HG02943 (cell line): ENCODE data around the gene TARS3.

Experiments
- ATAC-seq: cut with Tn5 transposase; IDR thresholded peaks from one replicate; pipeline ENCODE4 v1.9.1; 2021; ENCODE audit warnings: mild to moderate bottlenecking, low read depth, moderate library complexity; ENCODE audit not compliant: unreplicated experiment

The TARS3 gene

DNA sequence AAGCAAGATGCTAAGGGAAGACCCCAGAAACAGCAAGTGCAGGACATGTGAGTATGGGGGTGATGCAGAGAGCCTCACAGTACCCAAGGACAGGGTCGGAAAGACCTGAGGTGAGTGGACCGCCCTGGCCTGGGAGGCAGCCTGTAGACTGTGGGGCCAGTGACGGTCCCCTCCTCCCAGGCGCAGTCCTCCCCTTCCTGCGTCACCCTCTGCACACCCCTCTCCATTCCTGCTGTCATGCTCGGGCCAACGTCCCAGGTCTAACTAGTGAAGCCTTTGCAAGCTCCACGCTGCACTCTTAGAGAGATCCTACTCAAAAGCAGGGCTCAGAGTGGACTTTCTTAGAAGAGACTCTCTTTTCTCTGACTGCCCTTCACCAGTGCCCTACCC, 113.7 kb downstream of the TARS3 start:
- ATAC-seq = no peak

DNA sequence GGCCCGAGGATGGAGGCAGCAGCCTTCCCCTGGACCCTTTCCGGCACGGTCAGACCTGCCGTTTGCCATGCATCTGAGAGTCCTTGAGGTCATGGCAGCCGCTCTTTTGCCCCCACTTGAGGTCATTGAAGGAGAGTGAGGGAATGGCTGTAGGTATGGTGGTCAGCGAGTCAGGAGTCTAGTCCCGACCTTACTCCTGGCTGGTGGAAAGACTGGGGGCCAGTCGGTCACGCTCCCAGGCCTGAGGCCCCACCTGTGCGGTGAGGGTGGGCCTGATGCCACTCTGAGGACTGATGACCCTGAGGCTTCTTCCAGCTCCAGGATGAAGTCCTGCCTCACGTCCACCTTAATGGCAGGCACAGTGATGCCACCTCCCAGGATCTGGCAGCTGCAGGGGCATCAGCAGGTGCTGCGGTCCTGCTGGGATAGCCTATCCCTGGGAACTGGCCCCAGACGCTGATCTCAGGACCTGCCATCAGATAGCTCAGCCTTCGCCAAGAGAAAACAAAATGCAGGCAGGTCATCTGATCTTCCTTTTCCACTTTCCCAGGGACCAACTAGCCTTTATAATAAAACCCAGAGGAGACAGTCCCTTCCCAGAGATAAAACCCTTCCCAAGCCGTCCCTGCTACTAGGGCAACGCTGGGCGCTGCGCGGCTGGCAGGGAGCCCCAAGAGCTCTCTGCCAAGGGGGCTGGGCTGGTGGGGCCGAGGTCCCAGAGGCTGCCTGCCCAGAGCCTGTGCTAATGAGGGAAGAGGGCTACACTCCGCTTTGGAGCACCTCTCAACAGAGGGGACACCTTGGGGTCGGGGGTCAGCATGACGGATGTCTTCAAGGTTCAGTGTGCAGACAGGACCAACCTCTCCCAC, 114.3 kb downstream of the TARS3 start:
- ATAC-seq = no peak

DNA sequence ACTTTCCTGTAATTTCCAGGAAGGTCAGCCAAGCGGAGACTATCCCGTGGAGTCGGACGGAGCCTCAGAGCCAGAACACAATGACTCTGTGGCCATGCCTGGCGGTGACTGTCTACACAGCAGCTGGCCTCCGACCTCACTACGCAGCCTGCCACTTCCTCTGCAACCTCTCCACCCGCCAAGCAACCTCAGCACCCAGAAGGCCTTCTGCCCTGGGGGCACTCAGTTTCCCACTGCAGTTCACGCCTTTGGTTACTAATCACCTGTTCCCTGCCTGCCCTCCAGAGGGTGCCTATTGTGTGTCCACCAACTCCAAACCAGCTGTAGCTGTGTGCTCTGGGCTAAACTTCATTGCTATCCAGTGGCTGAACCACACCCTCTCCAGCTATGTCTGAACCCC, 116.1 kb downstream of the TARS3 start:
- no peak for ATAC-seq

DNA sequence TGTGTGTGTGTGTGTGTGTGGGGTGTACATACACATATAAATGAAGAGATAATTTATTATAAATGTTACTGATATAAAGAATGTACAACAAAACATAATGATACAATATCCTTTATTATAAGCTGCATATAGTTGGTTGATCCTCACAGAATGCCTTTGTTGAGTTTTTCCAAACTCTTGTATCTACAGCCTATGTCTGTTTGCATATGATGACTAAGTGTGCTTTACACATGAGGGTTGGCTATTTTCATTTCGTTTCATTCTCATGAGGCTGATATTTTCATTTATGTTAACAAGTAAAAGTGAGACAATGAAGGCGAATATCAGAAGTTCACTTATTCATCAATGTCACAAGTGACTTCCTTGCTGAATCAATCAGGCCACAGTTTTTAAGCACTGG, 117.2 kb downstream of the TARS3 start:
- ATAC-seq = no peak

DNA sequence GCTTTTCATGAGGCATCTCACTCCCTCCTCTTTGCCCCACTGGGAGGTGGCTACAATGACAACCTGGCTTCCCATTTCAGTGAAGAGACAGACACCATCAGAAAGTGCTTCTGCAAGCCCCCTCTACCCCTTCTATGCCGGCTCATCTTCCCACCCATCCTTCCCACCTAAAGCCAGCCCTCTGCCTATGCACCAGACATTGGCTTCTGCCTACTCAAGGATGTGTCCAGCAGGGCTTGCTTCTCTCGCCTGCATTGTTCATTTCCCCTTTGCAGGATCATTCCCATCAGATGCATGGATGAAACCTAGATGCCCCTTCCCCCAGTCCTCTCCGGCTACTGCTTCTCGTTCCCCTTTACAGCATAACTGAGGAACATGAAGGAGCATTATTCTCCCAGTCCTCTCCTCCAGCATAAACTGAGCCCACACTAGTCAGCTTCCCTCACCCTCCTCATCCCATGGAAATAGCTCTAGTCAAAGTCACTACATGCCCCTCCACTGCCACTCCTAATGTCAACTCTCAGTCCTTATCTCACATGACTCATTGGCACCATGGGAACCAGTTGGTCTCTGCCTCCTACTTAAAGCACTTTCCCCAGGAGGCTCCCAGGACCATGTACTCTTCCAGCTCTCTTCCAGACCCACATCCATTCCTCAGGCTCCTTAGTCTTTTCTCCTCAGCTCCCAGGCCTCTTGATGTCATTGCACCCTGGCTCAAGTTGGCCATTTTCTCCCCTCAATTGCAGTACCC, 120.0 kb downstream of the TARS3 start:
- ATAC-seq = no peak
